K562 (cell line): ENCODE results near the gene OSCP1. TPM values are rescaled to one million over a fixed set of nuclear protein-coding genes. Genes with fewer than 3 reads are reported as not detected.

Experiments used
- BRCA1 ChIP-seq, 2 experiments: fragments of 450-650 bp in 1 of 2; sonication (generic) in 1 of 2; formaldehyde crosslinking in 1 of 2; IDR thresholded peaks; 2 replicates each; pipeline versions ENCODE4 v1.5.0 to v1.6.1; 2017 to 2020; ENCODE audit warnings: mild to moderate bottlenecking in 1 of 2, missing genetic modification reagents in 1 of 2
- CCAR2 ChIP-seq: fragments of 200-400 bp; formaldehyde crosslinking; IDR thresholded peaks from 2 replicates; pipeline ENCODE4 v1.6.1; 2017; ENCODE audit warnings: mild to moderate bottlenecking, low read depth, low read length
- CHD1 ChIP-seq: fragments of 200-600 bp; sonication (generic); IDR thresholded peaks from one replicate; pipeline ENCODE4 v1.6.1; 2012; ENCODE audit warnings: mild to moderate bottlenecking, moderate library complexity, low read length, inconsistent platforms
- EHMT2 ChIP-seq: fragments of 450-650 bp; IDR thresholded peaks from 2 replicates; pipeline ENCODE4 v1.6.1; 2018; ENCODE audit warnings: antibody characterized with exemption
- FUS ChIP-seq: fragments of 200-400 bp; formaldehyde crosslinking; optimal IDR thresholded peaks from 2 replicates; pipeline ENCODE3; 2017; ENCODE audit warnings: low read depth, low read length
- SIN3B ChIP-seq: fragments of 450-650 bp; IDR thresholded peaks from 2 replicates; pipeline ENCODE4 v1.6.1; 2017; ENCODE audit warnings: low read depth, mild to moderate bottlenecking, moderate library complexity
- ZFP30 ChIP-seq: fragments of 250-450 bp; sonication (Bioruptor Pico); IDR thresholded peaks from 2 replicates; pipeline ENCODE4 v1.8.0; 2022; ENCODE audit warnings: moderate library complexity, mild to moderate bottlenecking, inconsistent platforms, borderline replicate concordance
- polyA plus RNA-seq, 8 experiments: library from polyadenylated mRNA; depleted of rRNA in 4 of 8; stranded (reverse) in 5 of 8; unstranded in 3 of 8; fragments of >200 nt; fragmentation: Nextera tagmentation in 2 of 8; fragmentation: Illumina TruSeq in 1 of 8; extraction: Ambion mirVana in 2 of 8; extraction: Trizol in 1 of 8; gene quantifications; 2 replicates each; pipeline versions ENCODE4 v1.2.1 to v1.2.3, GENCODE V29; 2011 to 2014; ENCODE audit warnings: inconsistent platforms in 1 of 8, missing spikeins in 1 of 8
- total RNA-seq, 7 experiments: library from RNA; depleted of rRNA in 6 of 7; stranded (reverse); fragments of >200 nt in 6 of 7; fragmentation: Illumina TruSeq in 2 of 7; extraction: Trizol in 2 of 7; gene quantifications; 2 replicates each; pipeline versions ENCODE4 v1.2.1 to v1.2.3, GENCODE V29; 2011 to 2021; ENCODE audit warnings: low replicate concordance in 1 of 7
- TF ChIP-seq, protein P1 (sequence below): fragments of 250-450 bp; sonication (Bioruptor Pico); IDR thresholded peaks from 2 replicates; pipeline ENCODE4 v1.4.0; 2020; ENCODE audit warnings: mild to moderate bottlenecking, moderate library complexity
- TF ChIP-seq, protein P2 (sequence below): fragments of 250-450 bp; sonication (Bioruptor Pico); IDR thresholded peaks from 2 replicates; pipeline ENCODE4 v1.5.0; 2021; ENCODE audit warnings: mild to moderate bottlenecking, moderate library complexity
- TF ChIP-seq, protein P3 (sequence below), 2 experiments: fragments of 450-650 bp; IDR thresholded peaks; 2 replicates each; pipeline ENCODE4 v1.6.1; 2018; ENCODE audit warnings: mild to moderate bottlenecking in 2 of 2, low read depth in 1 of 2; ENCODE audit not compliant: partially characterized antibody in 2 of 2
- TF ChIP-seq, protein P4 (sequence below), 2 experiments: fragments of 200-800 bp in 1 of 2; sonication (Bioruptor generic) in 1 of 2; sonication (generic) in 1 of 2; formaldehyde crosslinking in 1 of 2; IDR thresholded peaks in 1 of 2; conservative IDR thresholded peaks in 1 of 2; 2 replicates each; pipeline versions ENCODE4 v1.5.0 to v1.6.1; 2016 to 2020; ENCODE audit warnings: missing compliant biosample characterization in 1 of 2, missing genetic modification characterization in 1 of 2, missing genetic modification reagents in 1 of 2

OSCP1 gene
- total and polyA plus RNA-seq, 9 of the 15 experiments (the other 6 are each of a cell fraction or from before 2014, with no cell fraction given): 0.15 to 0.40 (median 0.33) TPM; not detected in 5

DNA sequence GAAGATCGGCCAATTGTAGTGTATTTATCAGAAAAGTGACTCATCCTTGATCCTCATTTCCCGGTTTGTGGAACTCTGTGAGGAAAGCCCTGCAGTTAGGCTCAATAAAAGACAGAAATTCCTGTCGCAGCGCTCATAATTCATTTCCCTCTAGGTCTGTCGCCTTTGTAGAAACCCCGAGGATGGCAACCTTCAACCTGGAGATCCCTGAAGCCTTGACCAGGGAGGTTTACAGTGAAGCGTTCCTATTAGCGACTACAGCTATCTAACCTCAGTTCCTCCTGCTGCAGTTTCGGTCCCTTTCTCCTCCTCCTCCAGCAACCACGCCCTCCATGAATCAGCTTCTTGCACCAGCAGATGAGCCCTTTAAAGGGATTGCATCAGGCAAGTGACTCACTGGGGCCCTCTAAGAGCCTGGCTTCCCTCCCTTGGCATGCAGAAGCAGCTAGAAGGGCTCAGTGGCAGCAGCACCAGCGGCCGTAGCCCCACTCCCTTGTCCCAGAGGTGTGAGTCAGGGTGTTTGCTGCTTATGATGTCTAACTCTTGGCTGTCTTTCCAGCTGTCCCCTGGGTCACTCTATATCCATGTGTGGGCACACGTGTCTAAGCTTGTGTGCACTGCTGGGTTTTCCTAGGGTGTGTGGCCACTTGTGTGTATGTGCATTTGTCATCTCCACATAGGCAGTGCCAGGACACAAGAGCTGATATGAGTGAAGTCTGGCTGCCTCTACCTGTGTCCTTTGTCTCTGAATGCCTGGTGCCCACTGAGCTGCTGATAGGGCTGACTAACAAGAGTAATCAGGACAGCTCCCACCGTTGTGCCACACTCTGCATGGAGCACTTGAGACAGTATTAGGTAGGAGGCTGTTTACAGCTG is 63.7 kb downstream of the OSCP1 start (continued):
- TF ChIP-seq, protein P1, sequence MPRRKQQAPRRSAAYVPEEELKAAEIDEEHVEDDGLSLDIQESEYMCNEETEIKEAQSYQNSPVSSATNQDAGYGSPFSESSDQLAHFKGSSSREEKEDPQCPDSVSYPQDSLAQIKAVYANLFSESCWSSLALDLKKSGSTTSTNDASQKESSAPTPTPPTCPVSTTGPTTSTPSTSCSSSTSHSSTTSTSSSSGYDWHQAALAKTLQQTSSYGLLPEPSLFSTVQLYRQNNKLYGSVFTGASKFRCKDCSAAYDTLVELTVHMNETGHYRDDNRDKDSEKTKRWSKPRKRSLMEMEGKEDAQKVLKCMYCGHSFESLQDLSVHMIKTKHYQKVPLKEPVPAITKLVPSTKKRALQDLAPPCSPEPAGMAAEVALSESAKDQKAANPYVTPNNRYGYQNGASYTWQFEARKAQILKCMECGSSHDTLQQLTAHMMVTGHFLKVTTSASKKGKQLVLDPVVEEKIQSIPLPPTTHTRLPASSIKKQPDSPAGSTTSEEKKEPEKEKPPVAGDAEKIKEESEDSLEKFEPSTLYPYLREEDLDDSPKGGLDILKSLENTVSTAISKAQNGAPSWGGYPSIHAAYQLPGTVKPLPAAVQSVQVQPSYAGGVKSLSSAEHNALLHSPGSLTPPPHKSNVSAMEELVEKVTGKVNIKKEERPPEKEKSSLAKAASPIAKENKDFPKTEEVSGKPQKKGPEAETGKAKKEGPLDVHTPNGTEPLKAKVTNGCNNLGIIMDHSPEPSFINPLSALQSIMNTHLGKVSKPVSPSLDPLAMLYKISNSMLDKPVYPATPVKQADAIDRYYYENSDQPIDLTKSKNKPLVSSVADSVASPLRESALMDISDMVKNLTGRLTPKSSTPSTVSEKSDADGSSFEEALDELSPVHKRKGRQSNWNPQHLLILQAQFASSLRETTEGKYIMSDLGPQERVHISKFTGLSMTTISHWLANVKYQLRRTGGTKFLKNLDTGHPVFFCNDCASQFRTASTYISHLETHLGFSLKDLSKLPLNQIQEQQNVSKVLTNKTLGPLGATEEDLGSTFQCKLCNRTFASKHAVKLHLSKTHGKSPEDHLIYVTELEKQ (CRISPR knock-in tag): peak; percentile 81; the same call in 1 of the 2 replicates
- TF ChIP-seq EHMT2 (no peak), CCAR2 (no peak), CHD1 (peak; percentile 98), ZFP30 (peak; percentile 74; the same call in 1 of the 2 replicates), FUS (no peak), SIN3B (no peak), BRCA1 (IDR thresholded peaks at IDR 0.05) (no peak), BRCA1 (CRISPR knock-in tag; IDR thresholded peaks at IDR 0.05) (no peak)
- TF ChIP-seq, protein P2, sequence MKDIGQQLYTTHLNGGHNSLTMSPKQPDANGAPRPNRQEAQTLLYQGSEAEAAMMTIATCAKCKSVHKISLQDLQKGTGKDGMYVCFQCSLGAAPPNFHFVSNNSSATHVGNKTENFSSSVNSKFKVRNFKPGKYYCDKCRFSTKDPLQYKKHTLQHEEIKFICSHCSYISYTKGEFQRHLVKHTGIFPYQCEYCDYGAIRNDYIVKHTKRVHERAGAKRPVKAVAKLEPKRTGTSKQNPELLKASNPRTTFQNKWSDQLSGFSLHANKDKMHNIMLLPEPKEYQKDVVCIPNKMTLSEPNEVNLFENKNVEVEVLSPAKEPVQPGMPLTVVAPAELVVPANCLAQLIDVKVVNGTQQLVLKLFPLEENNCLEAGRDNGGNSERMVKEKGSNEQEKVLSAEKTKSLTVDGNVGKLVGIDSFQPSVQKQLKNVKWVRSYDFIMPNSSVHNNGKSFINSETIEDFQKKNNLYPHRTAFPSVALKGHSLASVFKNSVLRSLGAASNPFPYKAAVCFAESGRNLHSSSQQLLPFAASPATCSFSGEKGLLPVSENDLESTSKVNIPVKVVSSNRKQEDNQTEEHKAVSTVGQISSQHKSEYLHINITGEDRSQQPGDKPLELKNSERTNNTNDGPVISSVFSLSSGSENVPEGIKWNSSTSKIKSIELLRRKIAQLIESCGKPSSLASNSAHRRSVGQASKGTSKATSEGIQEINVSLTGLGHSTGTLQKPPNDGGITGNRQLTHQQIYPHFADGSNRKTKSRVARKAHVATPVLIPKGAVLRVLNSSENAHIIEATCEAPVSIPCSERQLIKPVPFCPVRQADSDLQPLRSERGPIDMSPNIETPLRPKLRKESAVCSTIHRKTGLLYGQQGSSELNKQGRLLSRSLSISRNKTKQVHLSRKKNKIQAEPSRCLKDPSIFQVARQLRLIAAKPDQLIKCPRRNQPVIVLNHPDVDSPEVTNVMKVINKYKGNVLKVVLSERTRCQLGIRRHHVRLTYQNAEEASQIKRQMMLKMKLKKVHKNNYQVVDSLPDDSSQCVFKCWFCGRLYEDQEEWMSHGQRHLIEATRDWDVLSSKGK: no peak
- TF ChIP-seq, protein P3, sequence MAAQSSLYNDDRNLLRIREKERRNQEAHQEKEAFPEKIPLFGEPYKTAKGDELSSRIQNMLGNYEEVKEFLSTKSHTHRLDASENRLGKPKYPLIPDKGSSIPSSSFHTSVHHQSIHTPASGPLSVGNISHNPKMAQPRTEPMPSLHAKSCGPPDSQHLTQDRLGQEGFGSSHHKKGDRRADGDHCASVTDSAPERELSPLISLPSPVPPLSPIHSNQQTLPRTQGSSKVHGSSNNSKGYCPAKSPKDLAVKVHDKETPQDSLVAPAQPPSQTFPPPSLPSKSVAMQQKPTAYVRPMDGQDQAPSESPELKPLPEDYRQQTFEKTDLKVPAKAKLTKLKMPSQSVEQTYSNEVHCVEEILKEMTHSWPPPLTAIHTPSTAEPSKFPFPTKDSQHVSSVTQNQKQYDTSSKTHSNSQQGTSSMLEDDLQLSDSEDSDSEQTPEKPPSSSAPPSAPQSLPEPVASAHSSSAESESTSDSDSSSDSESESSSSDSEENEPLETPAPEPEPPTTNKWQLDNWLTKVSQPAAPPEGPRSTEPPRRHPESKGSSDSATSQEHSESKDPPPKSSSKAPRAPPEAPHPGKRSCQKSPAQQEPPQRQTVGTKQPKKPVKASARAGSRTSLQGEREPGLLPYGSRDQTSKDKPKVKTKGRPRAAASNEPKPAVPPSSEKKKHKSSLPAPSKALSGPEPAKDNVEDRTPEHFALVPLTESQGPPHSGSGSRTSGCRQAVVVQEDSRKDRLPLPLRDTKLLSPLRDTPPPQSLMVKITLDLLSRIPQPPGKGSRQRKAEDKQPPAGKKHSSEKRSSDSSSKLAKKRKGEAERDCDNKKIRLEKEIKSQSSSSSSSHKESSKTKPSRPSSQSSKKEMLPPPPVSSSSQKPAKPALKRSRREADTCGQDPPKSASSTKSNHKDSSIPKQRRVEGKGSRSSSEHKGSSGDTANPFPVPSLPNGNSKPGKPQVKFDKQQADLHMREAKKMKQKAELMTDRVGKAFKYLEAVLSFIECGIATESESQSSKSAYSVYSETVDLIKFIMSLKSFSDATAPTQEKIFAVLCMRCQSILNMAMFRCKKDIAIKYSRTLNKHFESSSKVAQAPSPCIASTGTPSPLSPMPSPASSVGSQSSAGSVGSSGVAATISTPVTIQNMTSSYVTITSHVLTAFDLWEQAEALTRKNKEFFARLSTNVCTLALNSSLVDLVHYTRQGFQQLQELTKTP (IDR thresholded peaks at IDR 0.05; ENCODE audit: low read depth in 1 of 2, partially characterized antibody in 2 of 2): peak; percentile 73 to 90
- TF ChIP-seq, protein P4, sequence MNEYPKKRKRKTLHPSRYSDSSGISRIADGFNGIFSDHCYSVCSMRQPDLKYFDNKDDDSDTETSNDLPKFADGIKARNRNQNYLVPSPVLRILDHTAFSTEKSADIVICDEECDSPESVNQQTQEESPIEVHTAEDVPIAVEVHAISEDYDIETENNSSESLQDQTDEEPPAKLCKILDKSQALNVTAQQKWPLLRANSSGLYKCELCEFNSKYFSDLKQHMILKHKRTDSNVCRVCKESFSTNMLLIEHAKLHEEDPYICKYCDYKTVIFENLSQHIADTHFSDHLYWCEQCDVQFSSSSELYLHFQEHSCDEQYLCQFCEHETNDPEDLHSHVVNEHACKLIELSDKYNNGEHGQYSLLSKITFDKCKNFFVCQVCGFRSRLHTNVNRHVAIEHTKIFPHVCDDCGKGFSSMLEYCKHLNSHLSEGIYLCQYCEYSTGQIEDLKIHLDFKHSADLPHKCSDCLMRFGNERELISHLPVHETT (CRISPR knock-in tag; conservative IDR thresholded peaks at IDR 0.05 in 1 of 2, IDR thresholded peaks at IDR 0.05 in 1 of 2): peak in 1 of 2 experiments; percentile 86; a peak in 2 of 4 replicates
